Stimulated activated CD4-positive, alpha-beta T cell treated with anti-CD3 and anti-CD28 coated beads, TNF-alpha, amount 100 ng/mL, for 1 hour (primary cell): ENCODE data around the gene NHLRC4.

ENCODE experiments used
- DNase-seq, 3 donors: peaks; one replicate each; pipeline ENCODE4 v3.0.0-alpha.2; 2020; ENCODE audit warnings: low read depth in 3 of 3, low spot score in 1 of 3

The NHLRC4 gene

DNA sequence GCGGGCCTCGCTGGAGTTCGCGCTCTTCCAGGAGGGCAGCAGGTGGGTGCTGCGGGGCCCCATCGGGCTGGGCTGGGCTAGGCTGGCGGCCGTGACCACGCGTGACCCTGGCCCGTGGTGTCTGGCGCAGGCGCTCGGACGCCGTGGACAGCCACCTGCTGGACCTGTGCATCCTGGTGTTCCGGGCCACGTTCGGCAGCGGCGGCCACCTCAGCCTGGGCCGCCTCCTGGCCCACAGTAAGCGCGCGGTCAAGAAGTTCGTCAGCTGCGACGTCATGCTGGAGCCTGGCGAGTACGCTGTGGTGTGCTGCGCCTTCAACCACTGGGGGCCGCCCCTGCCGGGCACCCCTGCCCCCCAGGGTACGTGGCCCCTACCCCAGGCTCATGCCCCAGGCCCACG, 14.6 kb upstream of the NHLRC4 start:
- DNase-seq: no peak

DNA sequence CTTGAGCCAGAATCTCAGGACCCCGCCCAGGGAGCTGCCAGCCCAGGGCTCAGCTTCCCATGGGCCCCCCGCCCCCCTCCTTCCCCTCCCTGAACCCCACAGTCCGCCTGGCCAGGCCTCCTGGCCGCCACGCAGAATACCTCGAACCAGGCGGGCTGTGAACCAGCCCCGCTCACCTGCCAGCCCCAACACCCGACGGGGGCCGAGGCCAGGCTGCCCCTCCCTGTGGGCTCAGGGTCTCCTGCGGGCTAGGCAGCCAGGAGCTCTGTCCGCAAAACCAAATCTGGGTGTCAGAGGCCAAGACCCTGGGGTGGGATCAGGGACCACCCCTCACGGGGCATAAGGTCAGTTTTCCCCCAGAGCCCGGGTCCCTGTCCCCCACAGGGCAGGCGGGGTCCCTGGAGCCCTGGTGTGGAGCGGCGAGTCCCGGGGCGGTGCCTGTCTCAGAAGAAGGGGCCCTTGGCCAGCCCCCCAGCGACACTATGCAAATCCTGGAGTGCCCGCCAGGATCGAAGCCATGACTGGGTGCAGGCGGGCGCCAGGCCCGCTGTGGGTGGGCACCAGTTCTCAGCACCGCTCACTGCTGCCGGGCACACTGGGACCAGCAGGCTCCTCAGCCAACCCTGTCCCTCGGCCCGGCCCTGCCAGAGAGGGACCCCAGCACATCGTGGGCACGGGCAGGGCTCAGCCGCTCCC, 13.1 kb upstream of the NHLRC4 start:
- DNase-seq: no peak

DNA sequence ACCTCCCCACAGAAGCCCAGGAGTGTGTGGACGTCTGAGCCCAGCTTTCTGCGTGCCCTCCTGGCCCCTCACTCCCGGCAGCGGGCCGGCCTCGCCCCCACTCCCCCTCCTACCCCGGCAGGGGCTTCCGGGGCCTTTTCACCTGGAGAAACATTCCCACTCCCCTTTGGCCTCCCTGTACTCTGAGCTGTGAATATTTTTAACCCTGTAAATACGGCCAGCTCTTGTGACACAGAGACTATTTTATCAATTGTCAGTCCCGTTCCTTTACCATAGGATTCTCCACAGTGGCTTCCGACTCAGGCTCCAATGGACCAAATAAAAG, 12.5 kb upstream of the NHLRC4 start:
- DNase-seq: no peak

DNA sequence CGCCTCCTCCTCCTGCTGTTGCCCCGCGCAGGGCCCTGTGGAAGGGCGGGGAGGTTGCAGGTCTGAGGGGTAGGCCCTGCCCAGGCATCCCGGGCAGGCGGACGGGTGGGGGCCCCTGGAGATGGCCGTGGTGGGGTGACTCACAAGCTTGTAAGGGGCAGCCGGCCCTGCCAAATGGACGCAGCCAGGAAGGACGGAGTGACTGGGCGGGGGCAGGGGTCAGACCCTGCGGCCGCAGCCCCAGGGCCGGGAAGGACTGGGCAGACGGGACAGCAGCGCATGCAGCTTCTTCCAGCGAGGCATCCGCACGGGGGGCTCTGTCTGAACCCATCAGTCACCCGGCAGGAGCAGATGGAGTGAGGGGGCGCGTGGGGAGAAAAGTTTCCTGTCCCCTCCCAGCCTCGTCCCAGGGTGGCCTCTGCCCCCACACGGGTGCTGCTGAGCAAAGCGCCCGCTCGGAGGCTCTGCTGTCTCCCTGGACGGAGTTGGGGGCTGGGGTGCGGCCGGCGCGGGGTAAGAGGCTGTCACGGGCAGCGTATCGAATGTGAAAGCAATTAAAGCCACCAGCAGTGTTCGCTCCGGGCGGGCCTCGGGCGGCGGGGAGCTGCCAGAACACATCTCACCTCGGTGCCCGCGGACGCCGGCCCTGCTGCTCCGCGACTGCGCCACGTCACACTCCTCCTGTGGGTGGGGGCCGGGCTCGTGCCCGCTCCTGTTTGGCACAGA, 12.0 kb upstream of the NHLRC4 start:
- no peak for DNase-seq

DNA sequence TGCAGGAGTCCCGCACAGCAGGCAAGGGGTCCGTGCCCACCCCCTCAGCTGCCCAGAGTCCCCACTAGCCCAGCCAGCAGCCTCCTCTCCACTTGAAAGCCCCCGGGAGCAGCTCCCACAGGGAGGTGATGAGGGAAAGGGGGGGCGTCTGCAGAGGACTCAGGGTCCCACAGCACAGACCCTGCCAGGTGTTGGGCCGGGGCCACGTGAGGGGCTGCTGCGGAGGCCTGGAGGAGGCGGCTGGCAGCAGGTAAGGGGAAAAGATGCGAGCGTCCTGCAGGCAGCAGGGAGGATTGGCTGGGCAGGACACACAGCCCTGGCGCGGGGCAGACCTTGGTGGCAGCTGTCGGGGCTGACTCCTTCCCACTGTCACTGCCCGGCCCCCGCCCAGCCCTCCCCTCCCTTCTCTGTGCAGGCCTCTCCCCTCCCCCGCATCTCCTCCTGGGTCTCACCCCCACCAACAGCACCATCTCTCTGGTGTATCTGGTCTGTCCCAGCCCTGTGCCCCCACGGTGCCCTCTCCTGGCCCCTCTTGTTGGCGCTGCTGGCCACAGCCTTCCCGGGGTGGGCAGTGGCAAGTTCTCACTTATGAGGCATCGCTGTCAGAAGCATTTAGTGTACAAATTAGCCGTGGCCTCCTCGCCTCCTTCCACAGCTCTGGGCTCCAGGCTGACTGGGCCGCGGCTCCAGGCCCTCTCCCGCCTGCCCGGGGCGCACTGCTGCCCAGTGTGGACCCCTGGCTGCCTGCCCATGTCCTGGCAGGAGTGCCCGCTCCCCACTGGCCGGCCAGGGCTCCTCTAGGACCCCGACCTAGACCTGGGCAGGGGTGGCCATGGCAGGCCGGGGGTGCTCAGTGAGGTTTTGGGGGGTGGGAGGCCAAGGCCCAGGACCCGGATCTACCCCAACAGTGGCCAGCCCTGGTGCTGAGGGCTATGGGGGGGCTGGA, 11.0 kb upstream of the NHLRC4 start:
- no peak for DNase-seq

DNA sequence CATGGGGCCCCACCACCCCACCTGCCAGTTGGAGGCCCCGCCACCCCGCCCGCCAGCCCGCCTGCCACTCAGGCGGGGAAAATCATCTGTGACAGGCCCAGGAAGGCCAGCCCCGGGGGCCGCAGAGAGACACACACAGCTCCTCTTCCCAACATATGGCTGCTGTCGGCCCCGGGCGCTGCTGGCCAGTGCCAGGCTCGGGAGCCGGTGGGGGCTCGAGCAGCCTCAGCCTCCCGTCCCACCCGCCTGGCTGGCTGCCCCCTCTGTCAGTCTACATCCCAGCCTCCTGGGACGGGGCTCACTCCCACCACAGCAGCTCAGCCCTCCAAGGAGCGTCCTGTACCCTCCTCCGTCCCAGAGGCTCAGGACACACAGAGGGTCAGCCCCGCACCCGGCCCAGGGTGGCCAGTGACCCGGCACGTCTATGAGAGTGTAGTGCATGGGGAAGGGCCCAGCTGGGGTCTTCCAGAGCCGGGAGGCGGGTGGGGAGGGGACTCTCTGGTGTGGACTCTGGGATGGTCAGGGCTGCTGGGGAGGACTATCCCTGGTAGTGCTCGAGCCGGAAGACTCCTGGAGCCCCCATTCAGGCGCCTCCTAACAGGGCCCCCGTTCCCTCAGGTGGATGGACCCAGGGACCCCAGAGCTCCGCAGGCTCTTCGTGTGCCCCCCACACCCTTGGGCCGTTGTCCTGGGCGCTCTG, 10.2 kb upstream of the NHLRC4 start:
- DNase-seq: no peak

DNA sequence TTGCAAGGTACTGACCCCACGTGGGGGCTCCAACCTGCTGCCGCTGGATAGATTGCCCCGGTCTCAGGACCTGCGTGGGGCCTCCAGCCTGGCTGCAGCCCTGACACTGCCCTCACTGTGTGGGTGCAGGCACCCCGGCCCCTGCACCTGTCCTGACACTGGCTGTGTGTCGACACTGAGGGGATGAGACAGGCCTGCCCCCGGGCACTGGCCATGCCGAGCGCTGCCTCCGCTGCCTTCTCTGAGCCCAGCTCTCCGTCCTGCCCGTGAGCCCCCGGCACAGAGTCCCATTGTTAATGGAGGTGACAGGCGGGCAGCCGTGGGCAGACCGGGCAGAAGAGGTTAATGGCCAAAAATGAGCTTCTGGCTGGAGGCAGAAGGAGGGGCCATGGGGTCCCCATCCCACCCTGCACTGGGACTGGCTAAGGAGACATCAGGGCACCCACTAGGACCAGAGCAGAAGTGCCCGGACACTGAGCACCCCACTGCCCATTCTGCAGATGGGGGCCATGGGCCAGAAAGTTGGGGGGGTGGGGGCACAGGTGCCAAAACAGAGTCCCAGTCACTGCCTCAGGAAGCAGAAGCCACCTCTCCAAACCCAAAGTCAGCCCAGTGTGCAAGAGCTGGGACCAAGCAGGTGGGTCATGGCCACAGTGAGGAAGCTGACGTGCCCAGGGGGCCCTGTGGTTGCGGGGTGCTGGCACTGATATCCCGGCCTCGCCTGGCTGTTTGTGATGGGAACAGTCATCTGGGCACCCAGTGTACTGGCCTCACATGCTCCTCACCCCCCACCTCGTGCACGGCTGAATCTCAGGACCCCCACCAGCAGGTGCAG, 9.1 kb upstream of the NHLRC4 start:
- DNase-seq: no peak

DNA sequence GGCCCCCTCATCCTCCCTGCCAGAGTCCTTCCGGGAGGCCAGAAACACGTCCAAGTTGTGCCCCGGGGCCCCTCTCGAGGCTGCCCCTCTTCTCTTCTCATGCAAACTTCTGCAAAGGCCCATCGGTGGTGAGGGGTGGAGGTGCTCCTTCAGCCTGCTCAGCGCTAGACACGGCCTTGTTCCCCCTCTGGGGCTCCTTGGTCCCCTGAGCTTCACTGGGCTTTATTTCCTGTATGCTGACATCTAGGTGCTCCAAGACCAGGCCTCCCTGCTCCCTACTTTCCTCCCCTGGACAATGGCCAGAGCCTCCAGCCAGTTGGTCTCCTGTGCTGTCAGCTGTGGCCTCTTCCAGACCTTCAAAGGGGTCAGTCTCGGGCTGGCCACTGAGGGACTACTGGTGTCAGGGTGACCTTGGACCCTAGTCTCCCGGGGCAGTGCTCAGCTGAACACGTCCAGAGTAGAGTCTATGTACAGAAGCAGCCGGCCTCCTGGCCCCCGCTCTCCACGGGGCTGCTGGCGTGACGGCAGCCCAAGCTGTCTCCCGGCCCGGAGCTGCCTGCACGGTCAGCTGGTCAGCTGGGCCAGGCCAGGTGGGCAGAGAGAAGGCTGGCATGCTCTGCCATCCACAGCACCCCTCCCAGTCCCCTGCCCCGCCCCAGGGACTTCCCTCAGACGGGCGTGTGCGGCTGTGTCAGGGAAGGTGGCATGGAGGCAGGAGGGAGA, 8.3 kb upstream of the NHLRC4 start:
- DNase-seq: no peak

DNA sequence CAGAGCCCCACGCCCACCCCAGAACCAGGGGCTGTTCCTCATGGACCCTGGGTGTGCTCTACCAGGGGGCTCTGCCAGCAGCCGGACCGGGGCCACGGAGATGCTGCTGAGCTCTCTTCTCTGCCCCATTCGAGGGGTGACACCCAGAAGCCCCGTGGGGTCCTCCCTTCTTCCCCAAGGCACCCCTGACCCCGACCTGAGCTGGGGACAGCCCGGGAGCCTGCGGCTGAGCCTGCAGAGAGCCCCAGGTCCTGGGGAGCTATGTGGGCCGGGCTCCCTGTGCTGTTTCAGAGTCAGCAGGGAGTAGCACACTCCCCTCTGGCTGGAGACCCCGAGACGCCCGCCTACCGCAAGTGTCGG, 7.8 kb upstream of the NHLRC4 start:
- no peak for DNase-seq

DNA sequence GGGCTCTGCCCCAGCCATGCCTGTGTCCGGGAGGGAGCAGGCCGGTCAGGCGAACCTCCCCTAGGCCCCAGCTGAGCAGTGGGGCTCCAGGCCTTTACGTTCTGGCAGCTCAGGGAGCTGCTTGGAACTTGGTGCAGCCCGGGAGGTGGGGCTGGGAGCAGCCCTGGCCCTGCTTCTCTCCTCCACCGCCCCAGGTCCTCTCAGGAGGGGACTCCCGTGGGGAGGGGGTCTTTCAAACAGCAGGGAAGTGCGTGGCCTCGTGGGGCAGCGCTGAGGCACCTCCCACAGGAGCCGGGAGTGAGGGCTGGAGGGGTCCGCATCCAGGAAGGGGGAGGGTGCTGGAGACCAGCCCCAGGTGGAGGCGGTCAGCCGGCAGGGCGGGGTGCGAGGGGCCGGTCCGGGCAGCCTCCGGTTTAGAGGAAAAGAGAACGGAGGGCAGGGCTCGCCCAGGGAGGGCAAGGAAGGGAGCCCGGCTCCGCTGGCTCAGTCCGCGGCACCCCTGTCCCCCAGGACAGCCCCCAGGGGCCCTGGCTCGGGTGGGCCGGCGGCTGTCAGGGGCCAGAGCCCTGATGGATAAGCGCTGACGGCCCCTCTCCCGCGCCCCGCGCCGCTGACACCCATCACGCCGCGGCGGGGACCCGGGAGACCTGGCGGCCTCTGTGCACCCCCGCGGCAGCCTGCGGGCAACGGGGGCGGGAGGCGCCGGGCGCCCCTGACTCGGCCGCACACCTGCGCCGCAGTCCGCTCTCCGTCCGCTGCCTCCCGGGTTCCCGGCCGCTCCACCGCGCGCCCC, 7.2 kb upstream of the NHLRC4 start:
- DNase-seq: no peak

DNA sequence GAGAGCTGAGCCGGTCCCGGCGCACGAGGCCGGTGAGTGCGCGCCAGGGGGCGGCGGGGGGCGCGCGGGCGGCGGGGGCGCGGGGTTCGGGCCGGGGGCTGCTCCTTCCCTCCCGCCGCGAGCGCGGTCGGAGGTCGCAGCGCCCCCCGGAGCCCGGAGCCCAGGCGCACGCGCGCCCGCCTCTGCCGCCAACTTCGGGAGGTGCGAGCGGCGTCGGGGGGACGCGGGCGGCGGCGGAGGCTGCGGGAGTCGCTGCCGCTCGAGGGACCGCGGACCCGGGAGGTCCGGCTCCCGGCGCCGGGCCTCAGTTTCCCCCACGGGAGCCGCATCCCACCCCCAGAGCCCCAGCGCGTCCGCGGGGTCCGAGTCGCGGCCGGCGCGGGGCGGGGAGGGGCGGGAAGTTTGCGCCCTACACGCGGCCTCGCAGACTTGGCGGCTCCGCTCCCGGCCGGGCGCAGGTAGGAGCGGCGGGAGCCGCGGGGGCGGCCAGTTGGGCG, 6.6 kb upstream of the NHLRC4 start, which contains the start of gene PRR35:
PRR35 (plus strand) TSS at position 191 of the 497 bp plus-strand sequence. CDS start 2,901 bp downstream, outside the sequence.
- DNase-seq: no peak

DNA sequence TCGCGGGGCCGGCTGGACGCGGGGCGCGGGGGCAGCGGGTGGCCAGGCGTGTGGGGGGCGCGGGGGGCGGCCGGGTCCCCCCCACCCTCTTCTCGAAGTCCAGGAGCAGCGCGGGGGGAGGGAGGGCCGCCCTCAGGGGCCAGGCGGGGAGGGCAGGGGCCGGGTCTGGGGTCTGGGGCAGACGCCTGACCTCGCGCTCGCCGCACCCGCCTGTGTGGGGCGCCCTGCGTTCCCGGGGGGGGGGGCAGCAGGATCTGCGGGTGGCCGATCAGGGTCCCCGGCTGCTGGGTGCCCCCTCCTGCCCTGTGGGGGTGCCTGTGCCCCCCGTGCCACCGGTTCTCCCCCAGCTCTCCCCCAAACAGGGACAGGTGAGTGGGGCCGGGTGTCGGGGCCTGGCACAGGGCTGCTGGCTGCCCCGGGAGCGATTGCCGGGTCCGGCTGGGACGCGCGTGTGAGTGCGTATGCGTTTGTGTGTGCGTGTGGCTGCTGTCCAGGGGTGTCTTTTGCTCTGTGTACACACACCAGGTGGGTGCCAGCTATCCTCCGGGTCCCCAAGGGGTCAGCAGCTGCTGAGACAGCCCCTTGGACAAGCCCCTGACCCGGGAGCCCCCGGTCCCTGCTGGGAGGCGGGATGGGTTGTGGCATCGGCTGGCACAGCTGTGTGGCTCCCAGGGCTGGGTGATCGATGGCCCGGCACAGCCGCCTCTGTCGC, 5.9 kb upstream of the NHLRC4 start:
- no peak for DNase-seq

DNA sequence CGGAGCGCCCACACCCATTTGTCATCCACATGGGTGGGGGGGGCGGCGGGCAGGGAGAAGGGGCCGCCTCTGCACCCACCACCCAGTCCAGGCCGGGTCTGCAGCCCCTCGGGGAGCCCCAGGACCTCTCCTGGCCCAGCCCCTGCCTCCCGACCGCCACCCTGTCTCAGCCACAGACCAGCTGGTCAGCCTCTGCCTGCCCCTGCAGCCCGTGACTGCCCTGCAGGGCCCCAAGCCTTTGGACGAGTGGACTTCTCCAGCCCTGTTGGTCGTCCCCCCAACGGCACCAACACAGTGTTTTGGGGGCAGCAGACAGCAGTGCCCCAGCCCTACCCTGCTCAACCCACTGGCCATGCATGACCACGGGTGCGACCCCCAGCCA, 5.4 kb upstream of the NHLRC4 start:
- no peak for DNase-seq

DNA sequence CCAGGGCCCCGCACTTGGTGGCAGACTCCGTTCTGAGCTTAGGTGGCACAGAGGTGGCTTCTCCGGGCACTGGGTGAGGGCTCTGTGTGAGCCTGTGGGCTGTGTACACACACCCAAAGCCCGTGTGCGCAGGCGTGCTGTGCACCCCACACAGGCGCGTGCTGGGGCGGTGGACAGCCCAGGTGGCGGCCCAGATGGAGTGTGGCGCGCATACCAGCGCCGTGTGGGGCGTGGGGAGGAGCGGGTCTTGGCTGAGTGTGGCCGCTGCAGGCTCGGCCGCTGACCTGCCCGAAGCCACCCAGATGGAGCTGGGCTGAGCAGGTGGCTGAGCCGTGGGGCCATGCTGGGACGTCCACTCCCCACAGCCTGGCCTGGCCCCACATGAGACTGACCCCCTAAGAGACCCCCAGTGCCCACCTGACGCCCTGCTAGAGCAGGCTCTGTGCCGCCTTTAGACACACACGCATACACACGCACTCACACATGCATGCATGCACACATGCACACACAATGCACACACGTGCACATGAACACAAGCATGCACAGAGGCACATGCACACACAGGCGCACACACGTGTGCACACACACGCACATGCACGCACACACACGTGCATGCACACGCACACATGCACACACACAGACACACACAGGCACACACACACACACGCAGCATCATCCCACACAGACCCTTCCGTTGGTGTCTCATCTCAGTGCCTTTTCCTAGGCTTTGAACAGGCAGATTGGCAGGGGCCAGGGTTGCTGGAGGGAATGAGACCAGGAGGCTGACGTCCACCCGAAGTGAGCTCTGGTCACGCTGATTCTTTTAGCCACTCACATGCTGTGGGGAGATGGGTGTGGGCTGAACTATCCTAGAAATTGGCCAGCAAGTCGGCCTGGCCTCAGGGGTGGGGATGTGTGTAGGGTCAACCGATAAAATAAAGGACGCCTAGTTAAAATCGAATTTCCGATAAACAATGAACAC, 4.6 kb upstream of the NHLRC4 start:
- DNase-seq: no peak

DNA sequence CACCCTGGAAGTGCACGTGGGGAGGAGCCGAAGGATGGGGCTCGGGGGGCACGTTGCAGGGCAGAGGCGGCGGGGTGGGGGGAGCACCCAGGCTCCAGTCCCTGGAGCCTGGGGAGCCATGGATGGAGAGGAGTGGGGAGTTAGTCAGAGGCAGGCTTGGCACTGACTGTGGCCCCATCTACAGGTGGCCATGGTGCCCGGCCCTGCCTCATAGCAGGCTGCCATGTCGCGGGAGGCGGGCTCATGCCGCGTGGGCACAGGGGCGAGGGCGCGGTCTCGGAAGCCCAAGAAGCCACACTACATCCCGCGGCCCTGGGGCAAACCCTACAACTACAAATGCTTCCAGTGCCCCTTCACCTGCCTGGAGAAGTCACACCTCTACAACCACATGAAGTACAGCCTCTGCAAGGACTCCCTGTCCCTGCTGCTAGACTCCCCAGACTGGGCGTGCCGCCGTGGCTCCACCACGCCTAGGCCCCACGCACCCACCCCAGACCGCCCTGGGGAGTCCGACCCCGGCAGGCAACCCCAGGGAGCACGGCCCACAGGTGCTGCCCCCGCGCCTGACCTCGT, 3.6 kb upstream of the NHLRC4 start:
- no peak for DNase-seq

DNA sequence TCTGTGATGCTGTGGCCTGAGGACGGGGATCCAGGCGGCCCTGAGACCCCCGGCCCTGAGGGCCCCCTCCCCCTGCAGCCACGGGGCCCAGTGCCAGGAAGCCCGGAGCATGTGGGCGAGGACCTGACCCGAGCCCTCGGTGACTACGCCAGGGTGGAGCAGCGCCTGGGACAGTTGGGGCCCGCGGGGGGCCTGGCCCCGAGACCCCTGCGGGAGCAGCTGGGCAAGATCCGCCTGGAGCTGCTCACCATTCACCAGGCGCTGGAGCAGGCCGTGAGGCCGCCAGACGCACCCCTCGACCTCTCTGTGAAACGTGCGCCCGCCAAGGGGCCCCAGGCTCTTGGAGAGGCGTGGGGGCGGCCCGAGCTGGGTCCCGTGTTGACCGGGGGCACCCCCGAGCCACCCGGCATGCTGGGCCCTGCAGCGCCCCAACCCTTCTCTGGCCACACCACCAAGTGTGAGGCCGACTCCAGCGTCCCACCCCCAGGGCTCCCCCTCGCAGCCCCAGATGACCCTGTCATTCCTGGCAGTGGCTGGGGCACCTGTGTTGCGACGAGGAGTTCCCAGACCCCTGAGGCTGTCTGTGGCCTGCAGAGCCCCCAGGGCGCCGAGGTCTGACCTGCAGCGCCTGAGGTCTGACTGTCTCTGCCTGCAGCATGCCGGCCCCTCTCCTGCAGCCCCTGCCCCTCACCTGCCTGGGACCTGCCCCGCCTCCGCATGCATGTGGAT, 2.0 kb upstream of the NHLRC4 start:
- no peak for DNase-seq
